Measurements from ENCODE around the gene CD200R1. TPM values are rescaled to one million over a fixed set of nuclear protein-coding genes. Genes with fewer than 3 reads are reported as not detected.
A peak's percentile ranks its signal among the peaks of the same experiment; 100 is the strongest.

Gene CD200R1
- polyA plus RNA-seq, 1 donor from 2014 or later: 0.72 TPM

DNA sequence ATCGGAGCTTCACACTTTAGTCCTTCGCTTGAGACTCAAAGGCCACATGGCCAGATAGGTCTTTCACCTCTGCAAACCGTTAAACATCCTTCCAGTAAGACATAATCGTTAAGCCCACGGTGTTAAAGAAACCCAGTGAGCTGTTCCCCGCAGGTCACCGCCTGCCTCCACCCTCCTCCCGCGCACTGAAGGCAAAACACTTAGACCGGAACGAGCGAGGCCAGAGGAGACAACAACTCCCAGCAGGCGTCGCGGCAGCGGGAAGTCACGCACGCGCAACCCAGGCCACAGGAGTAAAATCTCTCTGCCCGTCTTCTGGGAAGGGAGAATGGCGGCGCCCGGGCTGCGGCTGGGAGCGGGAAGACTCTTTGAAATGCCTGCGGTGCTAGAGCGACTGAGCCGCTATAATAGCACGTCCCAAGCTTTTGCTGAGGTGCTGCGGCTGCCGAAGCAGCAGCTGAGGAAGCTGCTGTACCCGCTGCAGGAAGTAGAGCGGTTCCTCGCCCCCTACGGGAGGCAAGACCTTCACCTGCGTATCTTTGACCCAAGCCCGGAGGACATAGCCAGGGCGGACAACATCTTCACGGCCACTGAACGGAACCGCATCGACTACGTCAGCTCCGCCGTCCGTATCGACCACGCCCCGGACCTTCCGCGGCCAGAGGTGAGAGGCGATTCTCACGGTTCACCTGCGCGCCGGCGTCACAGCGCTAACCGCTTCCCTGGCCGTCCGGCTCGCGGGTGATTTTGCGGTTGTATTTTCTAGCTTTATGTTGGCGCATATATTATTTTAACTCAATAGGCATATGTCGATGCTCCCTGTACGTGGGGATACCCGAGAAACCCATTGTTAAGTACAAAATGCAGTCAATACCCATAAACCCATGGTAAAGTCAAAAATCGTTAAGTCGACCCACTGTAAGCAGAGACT is 16.0 kb upstream of the CD200R1 start, which contains the start of gene GTPBP8:
GTPBP8 (plus strand) TSS at position 313 of the 931 bp plus-strand sequence; CDS start at position 329, 16 bp downstream.
- no peaks in the 10 kb centered on the region for H4K20me1 ChIP-seq (ENCODE audit: insufficient read depth)
- H3K4me3 ChIP-seq (ENCODE audit: low read length): peak within 1 kb of the TSS; percentile 86
- H3F3A ChIP-seq (ENCODE audit: insufficient read depth, low read length, poor library complexity, severe bottlenecking): peaks cover 6% of the 10 kb centered on the region
- H3K9ac ChIP-seq (ENCODE audit: low read length): peak within 1 kb of the TSS; percentile 95
- no peaks in the 10 kb centered on the region for H3K9me2 ChIP-seq (ENCODE audit: insufficient read depth, low read length)
- peak within 1 kb of the TSS; percentile 87 for H2AFZ ChIP-seq (ENCODE audit: low read depth, low read length)
- no peaks in the 10 kb centered on the region for H3K9me3 ChIP-seq (ENCODE audit: low read length)
- no peaks in the 10 kb centered on the region for H3K27me3 ChIP-seq (ENCODE audit: insufficient read depth, low read depth, low read length)
- H3K36me3 ChIP-seq (ENCODE audit: insufficient read depth, low read length): no peaks in the 10 kb centered on the region
- TF ChIP-seq, protein P1, sequence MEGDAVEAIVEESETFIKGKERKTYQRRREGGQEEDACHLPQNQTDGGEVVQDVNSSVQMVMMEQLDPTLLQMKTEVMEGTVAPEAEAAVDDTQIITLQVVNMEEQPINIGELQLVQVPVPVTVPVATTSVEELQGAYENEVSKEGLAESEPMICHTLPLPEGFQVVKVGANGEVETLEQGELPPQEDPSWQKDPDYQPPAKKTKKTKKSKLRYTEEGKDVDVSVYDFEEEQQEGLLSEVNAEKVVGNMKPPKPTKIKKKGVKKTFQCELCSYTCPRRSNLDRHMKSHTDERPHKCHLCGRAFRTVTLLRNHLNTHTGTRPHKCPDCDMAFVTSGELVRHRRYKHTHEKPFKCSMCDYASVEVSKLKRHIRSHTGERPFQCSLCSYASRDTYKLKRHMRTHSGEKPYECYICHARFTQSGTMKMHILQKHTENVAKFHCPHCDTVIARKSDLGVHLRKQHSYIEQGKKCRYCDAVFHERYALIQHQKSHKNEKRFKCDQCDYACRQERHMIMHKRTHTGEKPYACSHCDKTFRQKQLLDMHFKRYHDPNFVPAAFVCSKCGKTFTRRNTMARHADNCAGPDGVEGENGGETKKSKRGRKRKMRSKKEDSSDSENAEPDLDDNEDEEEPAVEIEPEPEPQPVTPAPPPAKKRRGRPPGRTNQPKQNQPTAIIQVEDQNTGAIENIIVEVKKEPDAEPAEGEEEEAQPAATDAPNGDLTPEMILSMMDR (IDR thresholded peaks at IDR 0.05; ENCODE audit: poor library complexity, severe bottlenecking): peak; percentile 49
- peak; percentile 51 for TF ChIP-seq EP300 (conservative IDR thresholded peaks at IDR 0.05; ENCODE audit: poor library complexity, severe bottlenecking)
- TF ChIP-seq TAF1 (IDR thresholded peaks at IDR 0.05; ENCODE audit: low read depth): peak; percentile 73
- peak; percentile 85 for TF ChIP-seq POLR2AphosphoS5 (IDR thresholded peaks at IDR 0.05)
- TF ChIP-seq MXI1 (conservative IDR thresholded peaks at IDR 0.05; ENCODE audit: poor library complexity, severe bottlenecking): peak; percentile 83
- peak; percentile 42 for TF ChIP-seq RAD21 (conservative IDR thresholded peaks at IDR 0.05)
- no peak for TF ChIP-seq EZH2 (IDR thresholded peaks at IDR 0.05; ENCODE audit: borderline replicate concordance, insufficient read depth, low read length, poor library complexity, severe bottlenecking)
- peak; percentile 54 for TF ChIP-seq SMC3 (conservative IDR thresholded peaks at IDR 0.05; ENCODE audit: poor library complexity)
- TF ChIP-seq, protein P2, sequence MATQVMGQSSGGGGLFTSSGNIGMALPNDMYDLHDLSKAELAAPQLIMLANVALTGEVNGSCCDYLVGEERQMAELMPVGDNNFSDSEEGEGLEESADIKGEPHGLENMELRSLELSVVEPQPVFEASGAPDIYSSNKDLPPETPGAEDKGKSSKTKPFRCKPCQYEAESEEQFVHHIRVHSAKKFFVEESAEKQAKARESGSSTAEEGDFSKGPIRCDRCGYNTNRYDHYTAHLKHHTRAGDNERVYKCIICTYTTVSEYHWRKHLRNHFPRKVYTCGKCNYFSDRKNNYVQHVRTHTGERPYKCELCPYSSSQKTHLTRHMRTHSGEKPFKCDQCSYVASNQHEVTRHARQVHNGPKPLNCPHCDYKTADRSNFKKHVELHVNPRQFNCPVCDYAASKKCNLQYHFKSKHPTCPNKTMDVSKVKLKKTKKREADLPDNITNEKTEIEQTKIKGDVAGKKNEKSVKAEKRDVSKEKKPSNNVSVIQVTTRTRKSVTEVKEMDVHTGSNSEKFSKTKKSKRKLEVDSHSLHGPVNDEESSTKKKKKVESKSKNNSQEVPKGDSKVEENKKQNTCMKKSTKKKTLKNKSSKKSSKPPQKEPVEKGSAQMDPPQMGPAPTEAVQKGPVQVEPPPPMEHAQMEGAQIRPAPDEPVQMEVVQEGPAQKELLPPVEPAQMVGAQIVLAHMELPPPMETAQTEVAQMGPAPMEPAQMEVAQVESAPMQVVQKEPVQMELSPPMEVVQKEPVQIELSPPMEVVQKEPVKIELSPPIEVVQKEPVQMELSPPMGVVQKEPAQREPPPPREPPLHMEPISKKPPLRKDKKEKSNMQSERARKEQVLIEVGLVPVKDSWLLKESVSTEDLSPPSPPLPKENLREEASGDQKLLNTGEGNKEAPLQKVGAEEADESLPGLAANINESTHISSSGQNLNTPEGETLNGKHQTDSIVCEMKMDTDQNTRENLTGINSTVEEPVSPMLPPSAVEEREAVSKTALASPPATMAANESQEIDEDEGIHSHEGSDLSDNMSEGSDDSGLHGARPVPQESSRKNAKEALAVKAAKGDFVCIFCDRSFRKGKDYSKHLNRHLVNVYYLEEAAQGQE (IDR thresholded peaks at IDR 0.05; ENCODE audit: borderline replicate concordance): peak; percentile 94
- peaks cover 23% of the 10 kb centered on the region for H3K79me2 ChIP-seq (replicated peaks; ENCODE audit: insufficient read depth, low read length)
- peak within 1 kb of the TSS; percentile 94 for H3K27ac ChIP-seq (ENCODE audit: low read length)
- peak within 1 kb of the TSS; percentile 75 for H3K4me2 ChIP-seq (ENCODE audit: low read length)

GRCh38 chr3:112987710-112988334 is 12.9 kb upstream of the CD200R1 start:
- no peak overlapping the region for H3K4me3 ChIP-seq (ENCODE audit: low read length)
- H3K9ac ChIP-seq (ENCODE audit: low read length): no peak overlapping the region
- no peak overlapping the region for H3K27ac ChIP-seq (ENCODE audit: low read length)
- H2AFZ ChIP-seq (ENCODE audit: low read depth, low read length): no peak overlapping the region
- no peaks in the 10 kb centered on the region for H3K36me3 ChIP-seq (ENCODE audit: insufficient read depth, low read length)
- H3K27me3 ChIP-seq (ENCODE audit: insufficient read depth, low read depth, low read length): no peaks in the 10 kb centered on the region
- H4K20me1 ChIP-seq (ENCODE audit: insufficient read depth): no peaks in the 10 kb centered on the region
- H3K79me2 ChIP-seq (replicated peaks; ENCODE audit: insufficient read depth, low read length): peaks cover 15% of the 10 kb centered on the region
- TF ChIP-seq TAF1 (IDR thresholded peaks at IDR 0.05; ENCODE audit: low read depth): no peak
- TF ChIP-seq, protein P1 (IDR thresholded peaks at IDR 0.05; ENCODE audit: poor library complexity, severe bottlenecking): no peak
- no peak for TF ChIP-seq RAD21 (conservative IDR thresholded peaks at IDR 0.05)
- TF ChIP-seq MXI1 (conservative IDR thresholded peaks at IDR 0.05; ENCODE audit: poor library complexity, severe bottlenecking): no peak
- TF ChIP-seq, protein P2 (IDR thresholded peaks at IDR 0.05; ENCODE audit: borderline replicate concordance): no peak
- TF ChIP-seq EZH2 (IDR thresholded peaks at IDR 0.05; ENCODE audit: borderline replicate concordance, insufficient read depth, low read length, poor library complexity, severe bottlenecking): no peak
- TF ChIP-seq SMC3 (conservative IDR thresholded peaks at IDR 0.05; ENCODE audit: poor library complexity): no peak
- no peak for TF ChIP-seq POLR2AphosphoS5 (IDR thresholded peaks at IDR 0.05)
- TF ChIP-seq EP300 (conservative IDR thresholded peaks at IDR 0.05; ENCODE audit: poor library complexity, severe bottlenecking): no peak
- H3K4me2 ChIP-seq (ENCODE audit: low read length): no peak overlapping the region
- H3K9me3 ChIP-seq (ENCODE audit: low read length): no peaks in the 10 kb centered on the region
- H3F3A ChIP-seq (ENCODE audit: insufficient read depth, low read length, poor library complexity, severe bottlenecking): peaks cover 6% of the 10 kb centered on the region
- H3K9me2 ChIP-seq (ENCODE audit: insufficient read depth, low read length): no peaks in the 10 kb centered on the region
